ENCODE measurements around the gene DOHH. TPM values are rescaled to one million over a fixed set of nuclear protein-coding genes. Genes with fewer than 3 reads are reported as not detected.
"Not testable (repeated sequence)": the region's sequence is repeated elsewhere in the genome, so short reads cannot be mapped to it uniquely, and the experiment has no call there.

Gene DOHH
- polyA plus RNA-seq, 12 donors, result 3.8 to 15.8 (median 5.0) TPM; not detected in 1

GRCh38 chr19:3520166-3521103 is 20.0 kb upstream of the DOHH start:
- DNase-seq, result no peak

- DNase-seq, result no peak
Measured at GRCh38 chr19:3519126-3519525, 18.7 kb upstream of the DOHH start.

- no peak for DNase-seq
Measured at GRCh38 chr19:3518659-3519058, 18.2 kb upstream of the DOHH start.

- no peak for DNase-seq
Measured at GRCh38 chr19:3518255-3518654, 17.8 kb upstream of the DOHH start.

- DNase-seq, result no peak
Measured at GRCh38 chr19:3517638-3518037, 17.2 kb upstream of the DOHH start.

- no peak for DNase-seq
Measured at GRCh38 chr19:3516675-3517207, 16.3 kb upstream of the DOHH start.

GRCh38 chr19:3515891-3516422 is 15.5 kb upstream of the DOHH start:
- no peak for DNase-seq

GRCh38 chr19:3514930-3515329 is 14.5 kb upstream of the DOHH start:
- no peak for DNase-seq

GRCh38 chr19:3513229-3514140 is 13.0 kb upstream of the DOHH start:
- DNase-seq, result no peak

- DNase-seq, result no peak
Measured at GRCh38 chr19:3512562-3513228, 12.2 kb upstream of the DOHH start.

- DNase-seq, result no peak
Measured at GRCh38 chr19:3511506-3512251, 11.2 kb upstream of the DOHH start.

GRCh38 chr19:3510727-3511126 is 10.3 kb upstream of the DOHH start:
- DNase-seq, result no peak

- no peak for DNase-seq
Measured at GRCh38 chr19:3509566-3509989, 9.1 kb upstream of the DOHH start.

- DNase-seq, result no peak
Measured at GRCh38 chr19:3508771-3509535, 8.5 kb upstream of the DOHH start.

GRCh38 chr19:3508121-3508661 is 7.7 kb upstream of the DOHH start:
- not testable (repeated sequence) for DNase-seq

- DNase-seq, result peak; percentile 28
Measured at GRCh38 chr19:3507371-3508120, 7.1 kb upstream of the DOHH start.

GRCh38 chr19:3506384-3507340 is 6.2 kb upstream of the DOHH start:
- DNase-seq, result peak; percentile 20
